Motor neuron (in vitro differentiated cells): Measurements from ENCODE around the gene PSMB7. TPM values are rescaled to one million over a fixed set of nuclear protein-coding genes. Genes with fewer than 3 reads are reported as not detected.

Source experiments
- ATAC-seq, 8 experiments: fragments of 200-7000 bp; cut with Tn5 transposase; replicated peaks in 6 of 8; 2 replicates each; pipeline ENCODE4 v1.8.0; 2021; ENCODE audit warnings: mild to moderate bottlenecking in 8 of 8, moderate library complexity in 8 of 8
- H3K27ac ChIP-seq, 2 donors: fragments of 250-450 bp; sonication (Bioruptor Pico); 2 replicates each; pipeline ENCODE4 v1.9.0; 2021; ENCODE audit warnings: antibody characterized with exemption in 2 of 2, mild to moderate bottlenecking in 2 of 2, moderate library complexity in 1 of 2
- H3K4me1 ChIP-seq, 2 donors: fragments of 250-450 bp; sonication (Bioruptor Pico); replicated peaks in 1 of 2; 2 replicates each; pipeline ENCODE4 v1.6.1; 2021; ENCODE audit warnings: antibody characterized with exemption in 2 of 2, mild to moderate bottlenecking in 2 of 2, moderate library complexity in 1 of 2
- H3K4me3 ChIP-seq, 5 donors: fragments of 250-450 bp; sonication (Bioruptor Pico); 2 replicates each; pipeline ENCODE4 v1.9.0; 2021; ENCODE audit warnings: antibody characterized with exemption in 5 of 5, mild to moderate bottlenecking in 5 of 5, moderate library complexity in 4 of 5
- WGBS, 10 experiments: fragments of 450-650 bp; shearing (Covaris generic); methylation state at CpG; one replicate each; pipeline ENCODE4 v1.0.0; 2022; 5-methylcytosine and 5-hydroxymethylcytosine counted together
- in situ Hi-C, 9 experiments: fragments of 400-800 bp; cut with MboI; loops; one replicate each; pipeline ENCODE4 v1.15.0; 2021; ENCODE audit warnings: low sequenced_read_pairs in 9 of 9, low pct_unique_long_range_greater_than_20kb in 2 of 9; ENCODE audit not compliant: unreplicated experiment in 9 of 9
- total RNA-seq, 8 experiments: library from RNA; unstranded; fragments of 300-600 nt; gene quantifications; 2 replicates each; pipeline versions ENCODE4 v1.2.3 to v1.2.4, GENCODE V29; 2022

PSMB7 gene
- total RNA-seq, 8 experiments from 2014 or later: 169 to 289 (median 207) TPM

DNA sequence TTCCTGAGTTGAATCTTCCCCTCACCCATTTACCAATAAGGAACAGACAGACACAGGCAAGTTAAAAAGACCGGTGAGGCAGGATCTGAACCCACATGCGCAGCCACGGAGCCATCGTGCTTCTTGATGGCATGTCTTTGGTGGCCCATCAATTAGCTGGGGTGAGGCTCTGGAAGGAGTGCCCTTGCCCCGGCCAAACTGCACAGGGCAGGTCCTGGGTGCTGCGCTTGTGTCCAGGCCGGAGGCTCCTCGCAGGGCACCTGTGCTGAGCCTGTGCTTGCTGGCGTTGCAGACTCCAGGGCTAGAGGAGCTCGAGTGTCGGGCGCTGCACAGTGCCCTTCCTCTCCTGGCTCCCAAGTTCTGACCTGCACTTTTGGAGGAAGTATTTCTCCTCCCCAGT lies 66.4 kb downstream of the PSMB7 start:
- peaks cover 23 to 24% of the 10 kb centered on the region in 2 donors for H3K4me1 ChIP-seq
- ATAC-seq: no peak
- in situ Hi-C loops: no loop called here
- no peak overlapping the region for H3K4me3 ChIP-seq
- no peak overlapping the region for H3K27ac ChIP-seq
- WGBS, 10 experiments: 74 to 100% (median 93%) methylated on average over 1 to 10 of the region's 12 CpGs; no CpG with 5 or more reads in 4 of the 10 experiments

- Histone ChIP-seq H3K4me1 (peaks cover 28% of the 10 kb centered on the region in 2 donors), H3K4me3 (no peak overlapping the region), H3K27ac (no peak overlapping the region)
- 86 to 100% (median 100%) methylated on average over 1 to 2 of the region's 3 CpGs; no CpG with 5 or more reads in 6 of the 10 experiments for WGBS, 10 experiments
- ATAC-seq: no peak
- in situ Hi-C loops: no loop called here
These were observed 66.9 kb downstream of the PSMB7 start for GRCh38 chr9:124348363-124348762.

DNA sequence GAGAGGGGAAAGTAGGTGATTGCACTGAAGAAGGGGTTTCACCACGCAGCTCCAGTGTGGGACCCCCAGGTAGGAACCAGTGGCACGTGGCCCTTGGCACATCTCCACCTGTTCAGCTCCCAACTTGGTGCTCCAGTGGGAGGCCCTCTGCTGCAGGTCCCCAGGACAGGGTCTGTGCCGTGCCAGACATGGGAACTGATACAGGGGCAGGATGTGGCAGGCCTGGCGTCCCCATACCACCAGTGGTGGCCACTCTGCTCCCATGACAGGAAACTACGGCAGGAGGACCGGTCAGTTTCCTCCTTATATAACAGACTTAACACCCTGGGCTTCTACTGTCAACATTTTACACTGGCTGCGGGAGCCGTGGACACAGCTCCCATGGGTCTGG lies 67.3 kb downstream of the PSMB7 start:
- WGBS, 10 experiments: 80 to 100% (median 95%) methylated on average over 1 to 5 of the region's 8 CpGs; no CpG with 5 or more reads in 6 of the 10 experiments
- no peak for ATAC-seq
- H3K4me3 ChIP-seq: no peak overlapping the region
- in situ Hi-C loops: no loop called here
- H3K27ac ChIP-seq: no peak overlapping the region
- H3K4me1 ChIP-seq: peaks cover 31 to 32% of the 10 kb centered on the region in 2 donors

DNA sequence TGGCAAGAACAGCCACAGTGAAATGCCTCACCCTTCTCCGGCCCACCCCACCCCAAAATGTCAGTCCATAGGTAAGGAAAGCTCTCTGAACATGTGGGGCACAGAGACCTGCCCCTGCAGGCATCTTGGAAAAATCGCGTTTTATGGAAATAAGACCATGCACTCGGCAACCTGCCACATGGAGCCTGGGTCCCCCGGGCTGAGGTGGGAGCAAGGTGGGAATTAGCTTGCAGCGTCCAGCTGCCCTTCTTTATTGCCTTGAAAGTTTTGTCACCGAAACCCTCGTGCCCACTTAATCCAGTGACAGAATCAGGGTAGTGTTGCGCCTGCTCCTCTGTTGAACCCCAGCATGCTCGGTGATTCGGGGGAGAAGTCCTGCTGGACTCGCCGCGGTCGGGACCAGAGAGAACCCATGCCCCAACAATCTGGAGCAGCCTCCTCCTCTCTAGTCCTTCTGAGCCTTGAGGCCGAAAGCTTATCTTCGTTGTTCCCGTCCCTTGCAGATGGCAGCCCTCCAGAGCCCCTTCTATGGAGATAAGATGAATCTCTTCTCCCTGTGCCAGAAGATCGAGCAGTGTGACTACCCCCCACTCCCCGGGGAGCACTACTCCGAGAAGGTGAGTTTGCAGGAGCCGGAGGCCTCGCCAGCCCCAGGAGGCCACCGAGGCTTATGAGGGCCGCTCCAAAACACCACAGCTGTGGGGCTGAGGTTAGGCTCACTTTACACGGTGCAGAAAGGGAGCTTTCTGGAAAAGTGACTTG lies 67.9 kb downstream of the PSMB7 start:
- Histone ChIP-seq H3K4me3 (no peak overlapping the region), H3K4me1 (peaks cover 36 to 37% of the 10 kb centered on the region in 2 donors), H3K27ac (peak overlapping the region in 1 of 2 donors; percentile 27)
- WGBS, 10 experiments: 60 to 97% (median 91%) methylated on average over 4 to 13 of the region's 26 CpGs; no CpG with 5 or more reads in 4 of the 10 experiments
- in situ Hi-C loops: no loop called here
- ATAC-seq: no peak

GRCh38 chr9:124346347-124347163 lies 68.7 kb downstream of the PSMB7 start:
- Histone ChIP-seq H3K4me1 (peaks cover 36 to 37% of the 10 kb centered on the region in 2 donors), H3K4me3 (no peak overlapping the region), H3K27ac (no peak overlapping the region)
- ATAC-seq: no peak
- WGBS, 10 experiments: 79 to 93% methylated on average over 4 to 8 of the region's 34 CpGs; no CpG with 5 or more reads in 8 of the 10 experiments
- in situ Hi-C loops: no loop called here

- in situ Hi-C loops: no loop called here
These were observed 69.4 kb downstream of the PSMB7 start for GRCh38 chr9:124345751-124346281.

DNA sequence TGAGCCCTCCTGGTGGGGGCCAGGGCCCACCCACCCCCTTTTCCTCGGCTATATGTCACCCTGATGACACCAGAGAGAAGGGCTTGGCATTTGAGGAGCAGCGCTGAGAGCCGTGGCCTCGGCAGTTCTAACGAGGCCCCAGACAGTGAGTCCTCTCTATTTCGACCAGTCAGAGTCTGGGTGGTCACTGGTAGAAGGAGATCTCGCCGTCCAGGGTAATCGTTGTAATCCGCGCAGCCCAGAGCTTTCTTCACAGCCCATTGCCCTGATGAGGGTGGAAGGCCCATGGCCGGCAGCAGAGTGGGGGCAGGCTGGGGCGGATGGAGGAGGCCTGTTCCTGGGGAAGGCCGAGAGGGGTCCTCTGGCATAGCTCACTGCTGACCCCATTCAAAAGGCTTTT lies 70.2 kb downstream of the PSMB7 start:
- H3K27ac ChIP-seq: no peak overlapping the region
- no peak overlapping the region for H3K4me3 ChIP-seq
- in situ Hi-C loops: no loop called here
- ATAC-seq: no peak
- WGBS, 10 experiments: 69 to 100% (median 93%) methylated on average over 1 to 6 of the region's 14 CpGs; no CpG with 5 or more reads in 5 of the 10 experiments
- H3K4me1 ChIP-seq: peaks cover 26 to 29% of the 10 kb centered on the region in 2 donors

More at GRCh38 chr9:124345751-124346281, 69.4 kb downstream of the PSMB7 start:
- ATAC-seq: no peak
- H3K27ac ChIP-seq: no peak overlapping the region
- WGBS, 10 experiments: 75 to 100% (median 81%) methylated on average over 1 to 6 of the region's 9 CpGs; no CpG with 5 or more reads in 5 of the 10 experiments
- no peak overlapping the region for H3K4me3 ChIP-seq
- peaks cover 29 to 30% of the 10 kb centered on the region in 2 donors for H3K4me1 ChIP-seq

GRCh38 chr9:124344291-124345050 lies 70.8 kb downstream of the PSMB7 start:
- Histone ChIP-seq H3K27ac (no peak overlapping the region), H3K4me3 (no peak overlapping the region), H3K4me1 (peaks cover 26 to 30% of the 10 kb centered on the region in 2 donors)
- in situ Hi-C loops: no loop called here
- no peak for ATAC-seq
- WGBS, 10 experiments: 86 to 97% (median 93%) methylated on average over 4 to 8 of the region's 29 CpGs; no CpG with 5 or more reads in 6 of the 10 experiments

DNA sequence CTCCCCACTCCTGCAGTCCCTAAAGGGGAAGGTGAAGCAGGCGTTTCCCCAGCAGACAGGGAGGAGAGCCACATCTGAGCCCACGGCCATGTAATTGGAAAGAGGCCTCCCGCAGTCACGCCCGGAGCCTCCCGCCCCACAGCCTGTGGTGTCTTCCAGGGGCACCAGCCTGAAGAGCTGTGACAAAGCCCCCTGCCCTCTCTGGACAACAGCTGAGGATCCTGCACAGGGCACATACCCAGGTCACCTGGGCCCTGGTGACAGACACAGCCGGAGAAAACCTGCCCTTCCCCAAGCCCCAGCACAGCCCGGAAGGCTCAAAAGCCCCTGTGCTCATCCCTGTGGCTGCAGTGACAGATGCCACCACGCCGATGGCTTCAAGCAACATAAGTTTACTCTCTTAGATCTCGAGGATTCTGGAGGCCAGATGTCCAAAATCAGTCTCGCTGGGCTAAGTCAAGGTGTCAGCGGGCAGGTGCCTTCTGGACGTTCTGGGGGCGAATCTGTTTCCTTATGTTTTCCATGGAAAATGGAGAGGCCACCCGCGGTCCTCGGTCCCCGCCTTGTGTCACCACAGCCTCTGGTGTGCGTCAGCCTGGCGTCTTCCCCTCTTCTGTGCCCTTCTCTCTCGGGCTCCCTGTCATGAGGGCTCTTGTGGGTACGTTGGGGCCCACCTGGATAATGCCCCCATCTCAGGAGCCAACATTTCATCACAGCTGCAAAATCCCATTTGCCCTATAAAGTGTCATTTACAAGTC lies 71.5 kb downstream of the PSMB7 start:
- peak overlapping the region; percentile 15 to 42 for H3K27ac ChIP-seq
- no peak overlapping the region for H3K4me3 ChIP-seq
- ATAC-seq: peak in 5 of 8 experiments; percentile 1 to 47 (median 35)
- in situ Hi-C loops: no loop called here
- peaks cover 29 to 37% of the 10 kb centered on the region in 2 donors for H3K4me1 ChIP-seq
- 79 to 100% (median 91%) methylated on average over 2 to 13 of the region's 23 CpGs; no CpG with 5 or more reads in 3 of the 10 experiments for WGBS, 10 experiments

DNA sequence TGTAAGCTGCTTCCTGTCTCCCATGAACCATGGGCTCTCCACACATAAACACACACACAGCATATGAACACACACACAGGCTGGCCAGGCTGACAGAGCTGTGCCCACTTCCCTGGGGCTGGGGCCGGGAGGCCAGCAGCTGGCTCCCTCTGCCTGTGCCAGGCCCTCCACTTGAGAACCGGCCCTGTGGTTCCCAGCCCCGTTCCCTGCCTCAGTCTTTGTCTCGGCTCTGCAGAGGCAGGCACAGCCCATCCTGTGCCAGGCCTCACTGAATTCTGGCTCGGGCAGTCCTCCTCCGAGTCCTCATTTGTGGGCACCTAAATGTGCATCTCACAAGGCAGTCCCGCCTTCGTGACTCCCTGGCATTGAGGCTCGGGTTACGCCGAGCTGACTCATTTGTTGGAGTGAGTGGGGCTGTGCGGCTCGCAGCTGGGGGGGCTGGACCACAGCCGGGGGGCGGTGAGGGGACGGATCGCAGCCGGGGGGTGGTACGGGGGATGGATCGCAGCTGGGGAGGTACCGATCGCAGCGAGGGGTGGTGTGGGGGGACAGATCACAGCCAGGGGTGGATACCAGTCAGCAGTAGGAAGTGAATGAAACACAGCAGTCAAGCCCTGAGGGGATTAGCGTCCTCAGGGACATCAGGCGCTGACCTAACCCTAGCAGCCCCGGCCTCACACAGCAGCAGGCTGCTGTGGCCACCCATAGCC lies 72.3 kb downstream of the PSMB7 start:
- in situ Hi-C loops: no loop called here
- H3K27ac ChIP-seq: peak overlapping the region; percentile 17 to 61
- ATAC-seq: peak; percentile 72 to 89 (median 80)
- H3K4me3 ChIP-seq: no peak overlapping the region
- peaks cover 29 to 38% of the 10 kb centered on the region in 2 donors for H3K4me1 ChIP-seq
- 0 to 40% (median 40%) methylated on average over 1 to 2 of the region's 26 CpGs; no CpG with 5 or more reads in 5 of the 10 experiments for WGBS, 10 experiments

GRCh38 chr9:124342402-124342775 lies 72.9 kb downstream of the PSMB7 start:
- no peak overlapping the region for H3K4me3 ChIP-seq
- 28 to 100% (median 90%) methylated on average over 2 to 7 of the region's 11 CpGs; no CpG with 5 or more reads in 5 of the 10 experiments for WGBS, 10 experiments
- H3K27ac ChIP-seq: peak overlapping the region; percentile 17 to 61
- in situ Hi-C loops: no loop called here
- no peak for ATAC-seq
- H3K4me1 ChIP-seq: peaks cover 29 to 38% of the 10 kb centered on the region in 2 donors
